C4-2B (cell line): ENCODE results near the gene TMED5.
"Not testable (repeated sequence)": the region's sequence is repeated elsewhere in the genome, so short reads cannot be mapped to it uniquely, and the experiment has no call there.

Experiments
- H3K27ac ChIP-seq: fragments of 450-650 bp; 2 replicates; pipeline ENCODE4 v1.5.1; 2017
- CTCF ChIP-seq: fragments of 450-650 bp; conservative IDR thresholded peaks from 2 replicates; pipeline ENCODE4 v1.5.1; 2017; ENCODE audit warnings: mild to moderate bottlenecking
- ZFX ChIP-seq: fragments of 450-650 bp; IDR thresholded peaks from 2 replicates; pipeline ENCODE4 v1.6.1; 2017

Gene TMED5

DNA sequence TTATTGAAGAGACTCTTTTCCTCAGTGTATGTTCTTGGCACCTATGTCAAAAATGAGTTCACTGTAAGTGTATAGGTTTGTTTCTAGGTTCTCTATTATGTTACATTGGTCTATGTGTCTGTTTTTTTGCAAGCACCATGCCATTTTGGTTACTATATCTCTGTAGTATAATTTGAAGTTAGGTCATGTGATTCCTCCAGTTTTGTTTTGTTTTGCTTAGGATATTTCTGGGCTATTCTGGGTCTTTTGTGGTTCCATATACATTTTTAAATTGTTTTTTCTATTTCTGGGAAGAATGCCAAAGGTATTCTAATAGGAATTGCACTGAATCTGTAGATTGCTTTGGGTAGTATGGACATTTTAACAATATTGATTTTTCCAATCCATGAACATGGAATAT lies 13.2 kb downstream of the TMED5 start:
- H3K27ac ChIP-seq: no peak overlapping the region
- TF ChIP-seq ZFX (no peak), CTCF (no peak)

DNA sequence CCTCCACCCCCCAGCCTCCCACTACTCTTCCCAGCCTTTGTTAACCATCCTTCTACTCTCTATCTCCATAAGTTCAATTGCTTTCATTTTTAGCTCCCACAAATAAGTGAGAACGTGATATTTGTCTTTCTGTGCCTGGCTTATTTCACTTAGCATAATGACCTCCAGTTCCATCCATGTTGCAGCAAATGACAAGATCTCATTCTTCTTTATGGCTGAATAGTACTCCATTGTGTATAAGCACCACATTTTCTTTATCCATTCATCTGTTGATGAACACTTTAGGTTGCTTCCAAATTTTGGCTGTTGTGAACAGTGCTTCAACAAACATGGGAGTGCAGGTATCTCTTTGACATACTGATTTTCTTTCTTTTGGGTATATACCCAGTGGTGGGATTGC lies 14.3 kb downstream of the TMED5 start:
- H3K27ac ChIP-seq: not testable (repeated sequence)

DNA sequence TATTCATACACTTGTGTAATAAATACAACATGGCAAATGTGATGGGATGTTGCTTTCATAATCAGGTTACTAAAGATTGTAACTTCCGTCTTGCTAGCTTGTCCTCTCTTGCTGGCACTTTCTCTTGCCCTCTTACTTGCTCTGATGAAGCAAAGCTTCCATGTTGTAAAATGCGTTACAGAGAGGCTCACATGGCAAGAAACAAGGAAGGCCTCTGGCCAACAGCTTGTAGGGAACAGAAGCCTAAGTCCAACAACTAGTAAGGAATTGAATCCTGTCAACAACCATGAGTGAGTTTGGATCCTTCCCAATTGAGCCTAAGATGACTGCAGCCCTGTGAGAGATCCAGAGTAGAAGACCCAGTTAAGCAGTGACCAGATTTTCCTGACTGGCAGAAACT lies 15.4 kb downstream of the TMED5 start:
- no peak for TF ChIP-seq ZFX
- no peak for TF ChIP-seq CTCF
- H3K27ac ChIP-seq: no peak overlapping the region

DNA sequence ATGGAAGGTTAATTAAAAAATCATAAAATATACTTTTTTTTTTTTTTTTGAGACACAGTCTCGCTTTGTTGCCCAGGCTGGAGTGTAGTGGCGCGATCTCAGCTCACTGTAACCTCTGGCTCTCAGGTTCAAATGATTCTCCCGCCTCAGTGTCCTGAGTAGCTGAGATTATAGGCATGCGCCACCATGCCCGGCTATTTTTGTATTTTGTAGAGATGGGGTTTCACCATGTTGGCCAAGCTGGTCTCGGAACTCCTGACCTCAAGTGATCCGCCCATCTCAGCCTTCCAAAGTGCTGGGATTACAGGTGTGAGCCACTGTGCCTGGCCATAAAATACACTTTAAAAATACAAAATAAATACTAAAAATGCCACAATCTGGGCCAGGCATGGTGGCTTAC lies 16.9 kb downstream of the TMED5 start:
- not testable (repeated sequence) for H3K27ac ChIP-seq

- H3K27ac ChIP-seq: no peak overlapping the region
- TF ChIP-seq CTCF (no peak), ZFX (no peak)
Measured at GRCh38 chr1:93159337-93159736, 20.9 kb downstream of the TMED5 start.

- TF ChIP-seq CTCF (no peak), ZFX (no peak)
- H3K27ac ChIP-seq: no peak overlapping the region
Measured at GRCh38 chr1:93155335-93155734, 24.9 kb downstream of the TMED5 start.

DNA sequence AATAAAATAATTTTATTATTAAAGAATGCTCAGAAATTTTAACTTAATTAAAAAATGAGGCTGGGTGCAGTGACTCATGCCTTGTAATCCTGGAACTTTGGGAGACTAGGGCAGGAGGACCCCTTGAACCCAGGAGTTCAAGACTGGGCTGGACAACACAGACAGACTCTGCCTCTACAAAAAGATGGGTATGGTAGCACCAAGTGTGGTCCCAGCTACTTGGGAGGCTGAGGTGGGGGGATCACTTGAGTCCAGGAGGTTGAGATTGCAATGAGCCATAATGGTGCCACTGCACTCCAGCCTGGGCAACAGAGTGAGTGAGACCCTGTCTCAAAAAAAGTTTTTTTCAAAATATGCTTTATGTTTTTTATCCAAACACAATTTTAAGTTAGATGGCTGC lies 25.3 kb downstream of the TMED5 start:
- H3K27ac ChIP-seq: no peak overlapping the region
- TF ChIP-seq CTCF: no peak
- no peak for TF ChIP-seq ZFX

DNA sequence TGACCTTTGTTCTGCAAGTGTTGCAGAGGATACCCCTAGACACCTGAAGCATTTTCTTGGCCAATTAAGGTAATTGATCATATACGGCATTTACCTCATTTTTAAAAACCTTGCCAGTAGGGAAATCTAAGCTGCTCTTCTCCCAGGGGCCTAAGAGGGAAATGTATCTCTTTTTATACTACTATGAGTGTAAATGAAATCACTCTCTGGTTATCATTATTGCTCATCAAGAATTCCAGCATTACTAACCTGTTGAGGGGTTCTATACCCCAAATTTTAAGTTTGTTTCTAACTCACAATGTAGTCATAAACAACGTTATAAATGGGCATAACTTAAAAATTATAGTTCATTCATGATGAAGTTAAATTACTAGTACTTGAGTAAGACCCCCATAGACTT lies 27.4 kb downstream of the TMED5 start:
- TF ChIP-seq CTCF (no peak), ZFX (no peak)
- no peak overlapping the region for H3K27ac ChIP-seq

DNA sequence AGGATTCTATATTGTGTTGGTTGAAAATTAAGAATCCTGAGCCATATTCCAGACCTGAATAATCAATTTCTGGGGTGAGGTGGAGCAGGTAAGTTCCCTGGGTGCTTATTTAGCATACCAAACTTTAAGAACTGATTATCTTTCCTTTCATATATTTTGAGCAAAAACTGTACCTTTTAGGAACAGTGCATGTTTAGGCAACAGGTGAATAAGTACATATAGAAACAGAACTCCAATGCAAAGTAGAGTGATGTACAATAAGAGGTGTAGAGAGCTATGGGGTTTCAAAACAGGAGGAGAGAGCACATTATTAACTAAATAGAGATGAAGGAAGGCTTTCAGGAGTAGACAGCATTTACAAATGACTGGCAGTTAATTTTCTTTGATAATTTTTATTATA lies 28.7 kb downstream of the TMED5 start:
- H3K27ac ChIP-seq: no peak overlapping the region
- no peak for TF ChIP-seq ZFX
- no peak for TF ChIP-seq CTCF
